GM19468 (cell line): ENCODE data around the gene FANK1.
"Not testable (repeated sequence)": the region's sequence is repeated elsewhere in the genome, so short reads cannot be mapped to it uniquely, and the experiment has no call there.

Experiments
- ATAC-seq: cut with Tn5 transposase; IDR thresholded peaks from one replicate; pipeline ENCODE4 v1.9.1; 2021; ENCODE audit warnings: mild to moderate bottlenecking, moderate library complexity, moderate number of reproducible peaks; ENCODE audit not compliant: unreplicated experiment; ENCODE audit errors: extremely low read depth

The FANK1 gene

GRCh38 chr10:126015413-126015812 is 119.0 kb downstream of the FANK1 start:
- no peak for ATAC-seq

DNA sequence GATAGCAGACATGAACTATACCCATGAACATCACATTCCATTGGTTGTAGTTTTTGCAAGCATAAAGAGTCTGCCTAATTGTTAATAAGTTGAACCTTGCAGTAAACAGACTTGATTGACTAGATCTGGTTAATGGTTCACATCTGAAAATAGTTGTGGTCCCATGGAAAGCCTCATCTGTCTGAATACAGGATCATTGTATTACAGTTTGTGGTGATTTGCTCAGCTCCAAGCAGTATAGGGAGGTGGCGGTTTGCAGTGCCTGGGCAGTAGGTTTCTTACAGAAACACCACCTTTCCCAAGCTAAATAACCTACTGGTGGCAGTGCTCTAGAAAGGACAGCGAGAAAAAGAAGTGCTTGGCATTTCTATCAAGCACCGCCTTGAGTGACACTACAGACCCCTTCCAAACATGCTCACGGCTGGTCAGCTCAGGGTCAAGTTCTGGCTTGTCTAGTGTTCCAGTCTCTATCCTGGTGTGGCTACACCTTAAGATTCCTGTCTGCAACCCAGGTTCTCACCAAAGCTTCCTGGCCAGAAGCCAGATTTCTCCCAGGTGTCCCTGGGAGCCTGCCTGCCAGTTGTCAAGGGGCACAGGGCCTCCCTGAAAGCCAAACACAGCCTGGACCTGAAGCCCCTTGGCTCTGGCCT is 119.9 kb downstream of the FANK1 start:
- ATAC-seq = no peak

DNA sequence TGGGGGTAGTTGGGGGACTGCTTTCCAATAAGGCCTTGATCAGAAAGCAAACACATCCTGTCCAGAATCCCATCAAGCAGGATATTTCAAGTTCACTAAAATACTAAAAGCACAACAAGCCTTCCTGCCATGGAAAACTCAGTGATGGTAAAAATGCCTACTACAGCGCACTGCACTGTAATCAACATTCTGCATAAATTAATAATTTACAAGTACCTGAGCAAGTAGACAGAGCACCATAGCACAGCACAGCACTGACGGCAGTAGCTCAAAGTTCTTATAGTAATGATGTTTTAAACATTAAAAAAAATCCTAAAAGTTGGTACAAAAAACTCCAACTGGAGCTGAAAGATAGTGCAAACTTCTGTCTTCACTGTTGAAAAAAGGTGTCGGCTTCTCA is 120.5 kb downstream of the FANK1 start:
- ATAC-seq = no peak

- ATAC-seq = no peak
Measured at GRCh38 chr10:126017961-126018560, 121.7 kb downstream of the FANK1 start.

- no peak for ATAC-seq
Measured at GRCh38 chr10:126021833-126022500, 125.6 kb downstream of the FANK1 start.

GRCh38 chr10:126022841-126023240 is 126.5 kb downstream of the FANK1 start:
- no peak for ATAC-seq

GRCh38 chr10:126027692-126028091 is 131.3 kb downstream of the FANK1 start:
- no peak for ATAC-seq

DNA sequence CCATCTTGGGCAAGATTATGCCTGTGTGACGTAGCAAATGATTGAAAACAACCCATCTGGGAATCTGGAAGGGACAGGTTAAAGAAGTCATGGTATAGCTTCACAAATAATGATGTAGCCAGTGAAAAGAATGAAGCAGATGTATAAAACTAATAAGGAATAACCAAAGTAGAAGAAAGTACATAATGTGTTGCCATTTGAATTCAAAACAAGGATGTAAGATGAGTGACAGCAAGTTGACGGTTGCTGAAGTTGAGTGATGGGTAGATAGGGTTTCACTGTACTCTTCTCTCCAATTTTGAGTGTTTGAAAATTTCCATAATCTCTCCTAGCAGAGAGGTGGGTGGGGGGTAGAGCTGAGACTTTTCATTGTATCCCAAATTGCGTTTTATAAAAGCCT is 133.6 kb downstream of the FANK1 start:
- no peak for ATAC-seq

- ATAC-seq = no peak
Measured at GRCh38 chr10:126034586-126034985, 138.2 kb downstream of the FANK1 start.

- ATAC-seq = no peak
Measured at GRCh38 chr10:126036515-126036914, 140.2 kb downstream of the FANK1 start.

GRCh38 chr10:126037946-126038345 is 141.6 kb downstream of the FANK1 start:
- ATAC-seq = no peak

- ATAC-seq = no peak
Measured at GRCh38 chr10:126041117-126041516, 144.8 kb downstream of the FANK1 start.

DNA sequence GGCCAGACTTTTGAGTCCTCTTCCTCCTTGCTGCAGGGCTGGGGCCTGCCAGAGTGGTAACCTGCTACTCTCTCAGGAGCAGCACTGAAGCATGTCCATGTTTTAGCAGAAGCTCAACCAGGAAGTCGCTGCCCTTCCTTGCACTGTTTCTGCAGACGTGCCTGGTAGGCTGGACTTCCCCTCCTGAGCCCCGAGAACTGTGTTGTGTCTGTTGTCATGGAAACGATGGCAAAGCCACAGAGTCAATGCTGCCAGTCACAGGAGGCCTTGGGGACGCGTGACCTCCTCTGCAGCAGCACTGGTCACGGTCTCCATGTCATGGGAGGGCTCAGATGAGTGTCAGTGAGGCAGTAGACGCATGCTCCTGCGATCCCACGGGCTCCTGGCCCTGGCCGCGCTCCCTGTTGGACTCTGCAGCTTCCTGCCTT is 145.5 kb downstream of the FANK1 start:
- peak; percentile 99 for ATAC-seq

DNA sequence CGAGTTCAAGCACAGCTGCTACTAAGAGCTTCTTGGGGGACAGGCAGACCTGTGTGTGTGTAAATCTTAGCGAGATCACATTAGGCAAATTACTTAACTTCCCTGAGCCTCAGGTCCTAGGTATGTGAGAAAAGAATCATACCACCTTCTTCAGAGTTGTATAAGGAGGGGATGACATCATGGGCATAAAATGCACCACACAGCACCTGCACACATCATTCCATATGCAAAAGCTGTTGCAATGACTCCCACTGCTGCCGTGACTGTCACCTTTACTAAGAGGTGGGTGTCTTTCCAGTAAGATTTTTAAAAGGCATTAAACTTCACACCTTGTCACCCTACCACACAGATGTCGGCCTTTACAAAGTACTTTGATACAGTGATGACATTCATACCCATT is 146.0 kb downstream of the FANK1 start:
- no peak for ATAC-seq

DNA sequence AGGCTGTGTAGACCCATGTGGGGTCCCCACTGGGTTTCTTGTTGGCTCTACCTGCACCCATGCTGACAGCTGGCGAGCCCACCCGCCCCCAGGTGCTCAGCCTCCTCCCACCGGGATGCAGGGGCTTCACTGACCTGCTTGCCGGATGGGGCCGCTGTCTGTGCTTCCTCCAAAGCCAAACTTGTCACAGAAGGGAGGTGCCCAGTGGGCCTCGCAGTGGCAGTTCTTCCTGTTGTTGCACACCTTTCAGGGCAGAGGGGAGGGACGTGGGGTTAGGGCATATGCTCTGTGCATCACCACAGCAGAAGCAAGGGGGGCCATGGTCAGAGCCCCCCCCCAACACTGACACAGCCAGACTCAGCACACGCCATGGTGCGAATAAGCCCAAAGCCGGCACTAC is 146.5 kb downstream of the FANK1 start:
- ATAC-seq = no peak

DNA sequence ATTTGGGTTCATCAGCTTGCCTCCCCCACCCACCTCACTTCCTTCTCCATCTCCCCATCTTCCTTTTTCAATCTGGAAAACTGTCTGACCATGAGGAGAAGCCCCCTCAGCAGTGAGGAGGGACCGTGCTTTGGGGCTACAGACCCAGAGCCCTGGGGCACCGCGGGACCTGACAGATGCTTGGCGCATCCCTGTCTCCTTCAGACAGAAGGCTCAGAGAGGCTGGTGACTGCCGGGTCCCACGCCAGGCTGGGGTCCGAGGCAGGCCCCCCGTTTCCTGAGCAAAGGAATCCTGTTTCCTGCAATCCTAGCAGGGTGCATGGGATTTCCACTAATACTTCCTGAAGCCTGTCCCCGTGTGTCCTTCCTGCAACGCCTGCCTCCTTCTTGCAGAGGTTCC is 147.0 kb downstream of the FANK1 start:
- ATAC-seq = no peak

DNA sequence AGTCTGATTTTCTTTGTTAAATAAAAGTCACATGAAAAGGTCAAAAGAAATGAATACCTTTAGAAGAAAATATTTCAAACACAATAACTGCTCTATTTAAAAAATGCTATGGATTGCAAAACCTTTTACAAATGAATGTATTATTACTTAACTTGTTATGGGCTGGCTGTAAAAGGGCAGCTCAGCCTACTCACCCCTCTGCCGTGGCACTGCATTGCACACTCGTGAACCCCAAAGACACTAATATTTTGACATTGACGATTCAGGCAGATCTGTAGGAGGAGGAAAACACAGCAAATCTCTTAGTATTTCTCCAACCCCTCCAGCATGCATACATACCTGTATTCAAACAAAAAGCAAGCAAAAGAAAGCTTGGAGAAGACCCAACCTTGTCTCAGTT is 149.5 kb downstream of the FANK1 start:
- ATAC-seq = no peak

DNA sequence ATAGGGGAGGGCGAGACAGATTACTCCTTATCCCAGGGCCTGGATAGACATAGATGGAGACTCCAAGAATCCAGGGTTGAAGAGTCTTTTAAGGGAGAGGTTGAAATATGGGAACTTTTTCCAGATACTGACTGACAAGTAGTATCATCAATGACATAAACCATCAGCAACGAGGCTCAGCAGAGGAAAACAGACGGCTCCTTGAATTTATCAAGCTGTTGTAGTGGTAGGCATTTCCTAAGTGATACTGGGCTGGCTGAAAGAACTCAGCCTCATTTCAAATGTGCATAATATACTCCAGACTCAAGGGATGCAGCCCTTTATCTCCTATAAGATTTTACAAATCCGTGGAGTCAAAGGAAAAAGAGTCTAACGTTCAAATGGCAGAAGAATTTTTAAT is 150.5 kb downstream of the FANK1 start:
- no peak for ATAC-seq

- ATAC-seq = not testable (repeated sequence)
Measured at GRCh38 chr10:126047749-126048148, 151.4 kb downstream of the FANK1 start.

DNA sequence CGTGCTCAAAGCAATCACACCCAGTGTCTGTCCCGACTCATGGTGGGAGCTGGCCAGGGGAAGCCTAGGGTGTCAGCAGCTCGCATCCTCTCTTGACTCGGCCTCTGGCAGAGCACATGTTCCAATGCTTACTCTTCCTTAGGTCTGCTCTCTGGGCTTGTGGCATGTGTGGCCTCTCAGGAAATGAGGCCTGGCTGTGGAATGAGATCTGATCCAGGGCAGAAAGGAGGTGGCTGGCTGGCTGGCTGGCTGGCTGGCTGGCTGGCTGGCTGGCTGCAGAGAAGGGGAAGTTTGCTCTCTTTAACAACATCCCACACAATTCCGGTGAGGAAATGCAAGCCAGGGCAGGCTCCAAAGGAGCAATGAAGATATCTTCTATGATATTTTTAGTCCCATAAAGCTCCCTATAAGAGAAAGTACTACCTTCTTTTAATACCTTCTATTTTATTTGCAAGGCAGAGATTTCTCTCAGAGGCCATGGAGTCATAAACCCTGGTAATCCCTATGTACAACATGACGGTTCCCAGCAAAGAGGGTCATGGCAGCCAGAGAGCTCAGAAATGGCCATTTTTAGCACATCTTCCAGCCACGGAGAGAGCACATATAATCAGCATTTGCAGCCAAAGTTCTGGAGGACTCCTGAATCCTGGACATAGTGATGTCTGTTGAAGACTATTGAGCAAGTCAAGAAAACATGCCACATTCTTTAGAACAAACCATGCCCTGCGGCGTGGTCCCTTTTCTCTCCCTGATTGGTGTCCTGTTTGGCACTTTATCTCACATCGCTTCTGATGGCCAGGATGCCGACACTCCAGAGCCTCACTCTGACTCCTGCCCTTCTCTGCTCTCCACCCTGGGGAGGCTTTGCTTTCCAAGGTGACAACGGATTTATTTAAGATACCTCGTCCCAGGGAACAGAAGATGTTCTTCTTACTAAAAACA is 153.7 kb downstream of the FANK1 start:
- no peak for ATAC-seq

DNA sequence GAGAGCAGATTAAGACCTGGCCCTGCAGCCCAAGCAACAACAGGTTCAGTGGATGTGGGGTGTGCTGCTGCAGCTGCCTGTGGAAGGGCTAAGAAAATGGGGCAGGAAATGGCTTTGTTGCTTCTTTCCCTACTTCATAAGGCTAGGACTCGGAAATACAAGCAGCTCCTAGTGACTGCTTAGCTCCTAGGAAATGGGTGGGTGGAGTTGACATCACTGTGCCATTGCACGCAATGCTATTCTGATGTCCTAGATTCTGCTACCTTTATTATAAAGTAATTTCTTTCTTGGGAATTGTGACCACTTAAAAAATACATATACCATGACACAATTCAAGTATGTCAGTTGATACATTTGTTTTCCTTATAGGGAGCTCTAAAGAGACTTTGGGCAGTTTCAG is 155.8 kb downstream of the FANK1 start:
- ATAC-seq = no peak
